ENCODE data around the gene STK11IP.

Gene STK11IP

DNA sequence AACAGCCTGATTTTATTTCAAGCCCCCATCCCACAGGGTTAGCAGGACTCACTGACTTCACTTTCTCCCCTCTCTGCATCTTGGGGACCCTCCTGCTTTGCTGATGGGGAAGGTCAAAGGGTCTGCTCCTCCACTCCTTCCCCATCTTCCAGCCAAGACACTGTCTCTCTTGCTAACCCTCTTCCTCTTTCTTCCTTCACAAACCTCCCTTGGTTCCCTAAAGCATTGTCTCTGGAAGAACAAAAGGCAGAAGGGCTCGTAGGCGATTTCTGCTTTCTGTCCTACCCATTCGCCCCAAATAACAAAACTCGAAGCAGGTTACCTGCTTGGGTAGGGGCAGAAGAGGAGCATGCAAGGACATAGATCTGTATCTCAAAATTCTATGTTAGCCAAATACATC is 24.3 kb downstream of the STK11IP start:
- no peak for DNase-seq

DNA sequence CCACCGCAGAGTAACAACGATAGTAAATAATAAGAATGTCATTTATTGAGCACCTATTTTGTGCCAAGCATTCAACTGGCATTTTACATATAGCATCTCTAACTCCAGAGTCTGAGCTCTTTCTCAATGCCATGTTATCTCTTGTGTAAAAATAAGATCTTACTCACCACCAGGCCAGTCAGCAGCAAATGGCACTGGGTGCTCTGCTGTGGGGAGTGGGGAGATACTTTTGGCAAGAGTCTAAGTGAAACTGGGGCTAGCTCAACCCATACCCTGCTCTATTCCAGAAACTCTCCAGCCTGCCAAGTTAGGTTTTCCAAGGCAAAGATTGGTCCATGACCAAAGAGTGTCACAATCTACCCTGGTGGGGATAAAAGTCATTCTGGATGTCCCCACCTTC is 24.8 kb downstream of the STK11IP start:
- no peak for DNase-seq

DNA sequence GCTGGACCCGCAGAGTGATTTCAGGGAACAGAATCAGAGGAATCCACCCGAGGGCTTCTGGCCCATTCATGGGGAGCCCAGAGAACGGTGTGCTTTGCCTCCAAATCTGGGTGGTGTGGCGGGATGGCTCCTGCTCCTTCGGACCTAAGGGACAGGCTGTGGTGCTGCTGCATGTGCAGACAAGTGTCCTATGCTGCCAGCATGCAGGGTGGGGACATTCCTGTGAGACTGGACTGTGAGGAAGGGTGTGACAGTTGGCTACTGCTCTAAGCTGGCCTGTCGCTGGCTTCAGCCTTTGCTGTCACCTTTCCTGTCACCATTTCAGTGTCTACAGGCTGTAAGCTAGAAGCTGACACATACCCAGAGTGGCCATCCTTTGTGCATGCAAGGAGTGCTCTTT is 26.9 kb downstream of the STK11IP start:
- no peak for DNase-seq

DNA sequence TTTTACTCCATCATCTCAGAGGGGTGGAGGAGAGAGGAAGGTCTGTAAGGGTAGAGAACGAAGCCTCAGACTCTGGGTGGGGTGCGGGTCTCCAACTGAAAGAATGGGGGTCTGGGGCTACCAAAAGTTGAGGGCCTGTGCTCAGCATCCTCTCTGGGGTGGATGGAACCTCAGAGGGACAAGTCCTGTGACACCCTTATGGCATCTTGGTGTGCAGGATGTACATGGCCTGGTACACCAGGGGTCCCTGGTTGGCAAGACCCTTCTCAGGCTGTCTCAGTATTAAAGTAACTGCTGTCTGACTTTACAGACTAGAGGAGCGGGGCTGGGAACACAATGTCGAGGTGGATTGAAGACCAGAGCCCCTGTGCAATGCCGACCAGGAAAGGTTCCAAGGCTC is 27.5 kb downstream of the STK11IP start:
- DNase-seq = no peak

DNA sequence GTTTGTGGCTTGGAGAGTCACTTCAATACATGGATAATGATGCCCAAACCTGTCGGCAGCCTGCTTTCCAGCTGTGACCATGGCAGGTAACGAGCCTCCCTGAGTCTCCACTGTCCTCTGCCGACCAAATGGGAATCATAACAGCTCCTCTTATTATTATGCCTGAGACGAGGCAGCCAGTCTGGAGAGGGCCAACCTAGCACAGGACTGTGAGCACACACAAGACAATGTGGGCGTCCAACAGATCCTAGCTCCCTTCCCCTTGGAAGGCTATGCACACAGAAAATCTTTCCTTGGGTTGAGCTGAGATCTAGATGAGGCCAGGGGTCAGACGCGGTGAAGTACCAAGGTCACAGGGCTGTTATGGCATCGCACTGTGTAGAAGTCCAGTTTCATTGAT is 28.9 kb downstream of the STK11IP start:
- DNase-seq = no peak

DNA sequence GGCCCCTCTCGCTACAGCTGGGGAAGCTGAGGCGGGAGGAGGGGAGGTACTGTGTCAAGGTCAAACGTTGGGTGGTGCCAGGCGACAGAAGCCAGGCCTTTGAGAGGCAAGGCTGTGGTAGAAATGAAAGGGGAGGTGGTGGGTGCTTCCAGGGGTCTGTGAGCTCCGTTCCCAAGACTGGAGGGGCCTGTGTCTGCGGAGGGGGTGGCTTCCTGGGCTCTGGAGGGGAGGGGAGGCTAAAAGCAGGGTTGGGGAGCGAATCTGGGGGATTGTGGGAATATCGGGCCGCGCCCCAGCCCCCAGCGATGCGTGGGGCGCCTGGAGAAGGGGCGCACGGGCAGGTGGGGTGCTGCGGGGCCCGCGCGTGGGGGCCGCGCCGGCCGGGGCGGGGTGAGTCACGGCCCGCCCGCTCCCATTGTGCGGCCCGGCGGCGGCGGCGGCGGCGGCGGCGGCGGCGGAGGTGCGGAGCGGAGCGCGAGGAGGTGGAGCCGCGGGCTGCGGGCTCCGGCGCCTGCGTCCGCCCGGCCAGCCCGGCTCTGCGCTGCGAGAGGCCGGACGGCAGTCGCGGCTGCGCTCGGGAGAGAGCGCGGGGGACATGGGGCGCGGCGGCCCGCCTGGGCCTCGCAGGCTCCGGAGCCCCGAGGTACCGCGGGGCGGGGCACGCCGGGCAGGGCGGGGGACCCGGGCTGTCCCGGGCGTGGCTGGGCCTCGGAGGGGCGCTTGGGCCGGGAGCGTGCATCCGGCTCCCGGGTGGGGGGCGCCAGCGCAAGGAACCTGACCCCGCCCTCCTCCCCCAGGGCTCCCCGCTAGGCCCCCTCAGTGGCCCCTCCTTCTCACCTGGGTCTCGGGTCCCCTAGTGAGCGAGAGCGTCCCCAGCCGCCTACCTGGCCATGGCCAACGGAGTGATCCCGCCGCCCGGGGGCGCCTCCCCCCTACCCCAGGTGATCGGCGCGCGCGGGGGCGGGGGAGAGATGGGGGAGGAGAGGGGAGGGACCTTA is 29.7 kb downstream of the STK11IP start, which contains the start of gene SLC4A3:
SLC4A3 (plus strand) TSS at position 528 of the 998 bp plus-strand sequence; CDS start at position 891, 363 bp downstream.
- peak; percentile 32 for DNase-seq

DNA sequence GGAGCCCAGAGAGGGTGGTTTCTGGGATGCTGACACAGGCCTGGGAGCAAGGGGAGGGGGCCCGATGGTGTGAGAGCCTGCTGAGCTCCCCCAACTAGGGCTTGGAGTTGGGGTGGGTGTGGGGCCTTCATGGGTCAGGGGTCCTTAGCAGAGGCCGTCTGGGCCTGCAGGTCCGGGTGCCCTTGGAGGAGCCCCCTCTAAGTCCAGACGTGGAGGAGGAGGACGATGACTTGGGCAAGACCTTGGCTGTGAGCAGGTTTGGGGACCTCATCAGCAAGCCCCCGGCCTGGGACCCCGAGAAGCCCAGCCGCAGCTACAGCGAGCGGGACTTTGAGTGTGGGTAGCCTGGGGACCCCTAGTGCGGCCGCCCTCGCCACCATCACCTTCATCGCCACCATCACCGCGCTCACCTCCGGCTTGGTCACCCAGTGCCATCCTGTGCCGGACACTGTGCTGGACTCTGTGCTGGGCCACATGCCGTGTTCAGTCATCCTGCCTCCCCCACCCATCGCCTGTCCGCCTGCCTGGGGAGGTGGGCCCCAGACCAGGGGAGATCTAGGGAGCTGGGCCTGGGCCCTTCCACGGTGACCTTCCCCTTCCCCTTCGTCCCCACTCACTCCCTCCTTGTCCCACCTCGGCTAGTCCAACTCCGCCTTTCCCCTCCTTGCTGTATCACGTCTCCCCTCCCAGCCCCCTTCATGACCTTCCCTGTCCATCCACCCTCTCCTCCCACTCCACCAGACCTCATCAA is 30.8 kb downstream of the STK11IP start:
- no peak for DNase-seq

DNA sequence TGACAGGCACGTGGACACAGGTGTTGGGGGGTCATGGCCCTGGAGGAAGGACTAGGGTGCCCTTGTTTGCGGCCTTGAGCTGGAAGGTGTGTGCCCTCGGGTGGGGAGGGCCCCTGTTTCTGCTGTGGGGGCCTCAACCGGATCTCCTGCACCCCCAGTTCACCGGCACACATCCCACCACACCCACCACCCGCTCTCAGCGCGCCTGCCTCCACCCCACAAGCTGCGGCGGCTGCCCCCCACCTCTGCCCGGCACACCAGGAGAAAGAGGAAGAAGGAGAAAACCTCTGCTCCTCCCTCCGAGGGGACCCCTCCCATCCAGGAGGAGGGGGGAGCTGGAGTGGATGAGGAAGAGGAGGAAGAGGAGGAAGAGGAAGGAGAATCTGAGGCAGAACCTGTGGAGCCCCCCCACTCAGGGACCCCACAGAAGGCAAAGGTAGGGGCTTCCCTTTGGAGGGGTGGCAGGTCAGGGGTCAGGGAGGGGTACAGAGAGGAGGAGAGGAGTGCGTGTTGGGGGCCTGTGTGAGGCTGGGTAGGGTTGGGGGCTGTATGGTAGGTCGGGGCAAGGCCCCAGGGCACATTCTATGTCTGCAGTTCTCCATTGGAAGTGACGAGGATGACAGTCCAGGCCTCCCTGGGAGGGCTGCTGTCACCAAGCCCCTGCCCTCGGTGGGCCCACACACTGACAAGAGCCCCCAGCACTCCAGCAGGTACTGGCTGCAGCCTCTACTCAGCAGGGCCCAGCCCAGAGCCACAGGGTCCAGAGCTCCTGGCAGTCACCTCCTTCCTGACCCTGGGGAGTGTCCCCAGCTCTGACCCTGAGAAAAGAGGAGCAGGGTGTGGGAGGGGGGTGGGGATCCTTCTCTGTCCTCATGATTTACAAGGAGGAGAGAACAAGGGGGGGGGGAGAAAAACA is 31.6 kb downstream of the STK11IP start:
- no peak for DNase-seq

DNA sequence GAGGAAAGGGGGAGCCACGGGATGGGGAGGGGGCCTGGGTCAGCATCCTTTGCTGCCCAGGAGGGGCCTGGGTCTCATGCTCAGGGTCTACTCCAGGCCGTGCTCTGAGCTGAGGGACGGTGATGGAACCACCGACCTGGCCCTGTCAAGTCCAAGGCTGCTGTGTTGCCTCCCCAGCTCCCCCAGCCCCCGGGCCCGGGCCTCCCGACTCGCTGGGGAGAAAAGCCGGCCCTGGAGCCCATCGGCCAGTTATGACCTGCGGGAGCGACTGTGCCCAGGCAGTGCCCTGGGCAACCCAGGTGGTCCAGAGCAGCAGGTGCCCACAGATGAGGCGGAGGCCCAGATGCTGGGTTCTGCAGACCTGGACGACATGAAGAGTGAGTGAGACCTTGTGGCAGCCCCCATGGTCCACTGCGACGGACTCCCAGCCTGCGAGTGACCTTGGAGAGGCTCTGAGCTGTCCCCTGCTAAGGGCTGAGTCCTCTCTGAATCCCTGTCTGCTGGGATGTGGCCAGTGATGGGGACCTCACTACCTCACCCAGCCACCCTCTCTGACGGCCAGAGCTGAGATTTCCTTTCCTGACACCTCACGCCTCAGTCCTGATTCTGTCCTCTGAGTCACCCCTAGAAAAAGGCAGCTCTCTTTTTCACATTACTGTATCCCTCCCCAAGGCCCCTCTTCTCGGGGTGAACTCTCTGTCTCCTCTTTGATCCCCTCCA is 32.5 kb downstream of the STK11IP start:
- DNase-seq = no peak

DNA sequence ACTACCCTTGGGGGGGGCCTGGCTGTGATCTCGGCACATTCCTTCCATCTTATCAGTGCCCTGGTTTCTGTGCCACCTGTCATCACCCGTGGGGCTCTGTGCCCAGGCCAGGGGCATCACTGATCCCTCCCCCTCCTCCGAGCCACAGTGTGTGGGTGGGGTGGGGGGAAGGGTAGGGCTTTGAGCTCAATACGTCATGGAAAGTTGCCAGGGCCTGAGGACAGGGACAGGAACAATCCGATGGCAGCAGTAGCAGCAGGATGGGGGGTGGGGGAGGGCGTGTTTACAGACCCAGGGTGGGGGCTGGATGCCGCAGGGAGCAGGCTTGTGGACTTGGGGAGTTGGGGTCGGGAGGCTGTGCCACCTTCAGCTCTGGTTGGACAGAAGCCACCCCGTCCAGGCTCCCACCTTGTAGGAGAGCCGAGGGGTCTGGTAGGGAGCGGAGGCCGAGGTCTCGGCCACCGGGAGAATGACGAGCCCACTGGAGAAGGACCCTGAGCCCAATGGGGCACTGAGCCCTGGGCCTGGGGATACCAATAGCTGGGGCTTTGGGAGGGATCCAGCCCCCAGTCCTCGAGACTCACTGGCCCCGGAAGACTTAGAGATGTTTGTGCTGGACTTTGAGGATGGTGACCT is 33.2 kb downstream of the STK11IP start:
- no peak for DNase-seq

DNA sequence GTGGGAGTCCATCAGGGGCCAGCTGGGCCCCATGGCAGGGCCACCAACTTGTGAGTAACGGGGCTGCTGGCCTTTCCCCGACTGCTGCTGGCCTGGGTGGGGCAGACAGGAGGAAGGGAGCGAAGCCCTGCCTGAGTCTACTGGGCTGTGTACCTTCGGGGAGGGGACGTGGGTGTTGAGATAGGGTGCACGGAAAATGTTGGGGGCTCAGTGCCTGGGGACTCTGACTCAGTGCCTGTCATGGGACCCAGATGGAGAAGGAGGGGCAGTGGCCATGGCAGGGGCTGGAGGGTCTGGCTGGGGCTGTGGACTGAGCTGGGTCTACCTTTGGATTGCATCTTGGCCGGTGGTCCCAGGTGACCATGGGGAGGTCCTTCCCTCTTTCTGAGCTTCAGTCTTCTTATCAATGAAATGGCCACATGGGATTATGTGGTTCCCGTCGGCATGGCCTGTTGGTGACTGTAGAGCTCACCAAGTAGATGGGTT is 33.8 kb downstream of the STK11IP start:
- no peak for DNase-seq

DNA sequence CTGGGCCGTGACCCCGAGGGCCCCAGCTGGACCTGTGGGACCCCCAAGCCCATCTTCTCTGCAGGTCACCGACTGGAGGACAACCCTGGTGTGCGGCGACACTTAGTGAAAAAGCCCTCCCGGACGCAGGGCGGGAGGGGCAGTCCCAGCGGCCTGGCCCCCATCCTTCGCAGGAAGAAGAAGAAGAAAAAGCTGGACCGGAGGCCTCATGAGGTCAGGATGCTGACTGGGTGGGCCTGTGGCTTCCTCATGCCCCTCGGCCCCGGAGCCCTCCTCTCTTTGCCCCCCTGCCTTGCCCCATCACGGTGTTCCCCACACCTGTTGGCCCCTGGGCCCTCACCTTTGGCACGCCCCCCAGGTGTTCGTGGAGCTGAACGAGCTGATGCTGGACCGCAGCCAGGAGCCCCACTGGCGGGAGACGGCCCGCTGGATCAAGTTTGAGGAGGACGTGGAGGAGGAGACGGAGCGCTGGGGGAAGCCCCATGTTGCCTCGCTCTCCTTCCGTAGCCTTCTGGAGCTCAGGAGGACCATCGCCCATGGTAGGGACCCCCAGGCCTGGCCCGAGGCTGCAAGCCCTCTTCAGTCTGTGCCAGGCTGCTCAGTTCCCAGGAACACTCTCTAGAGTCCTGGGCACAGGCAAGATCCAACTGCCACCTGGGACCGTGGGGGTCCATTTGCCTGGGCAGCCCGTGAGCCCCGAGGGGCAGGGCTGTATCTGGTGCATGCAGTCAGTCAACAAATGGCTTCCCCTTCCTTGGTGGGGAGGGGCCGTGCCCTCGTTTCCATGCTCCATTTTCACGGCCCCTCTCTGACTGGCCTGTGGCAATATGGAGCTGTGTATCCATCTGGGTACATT is 34.5 kb downstream of the STK11IP start:
- DNase-seq = no peak

DNA sequence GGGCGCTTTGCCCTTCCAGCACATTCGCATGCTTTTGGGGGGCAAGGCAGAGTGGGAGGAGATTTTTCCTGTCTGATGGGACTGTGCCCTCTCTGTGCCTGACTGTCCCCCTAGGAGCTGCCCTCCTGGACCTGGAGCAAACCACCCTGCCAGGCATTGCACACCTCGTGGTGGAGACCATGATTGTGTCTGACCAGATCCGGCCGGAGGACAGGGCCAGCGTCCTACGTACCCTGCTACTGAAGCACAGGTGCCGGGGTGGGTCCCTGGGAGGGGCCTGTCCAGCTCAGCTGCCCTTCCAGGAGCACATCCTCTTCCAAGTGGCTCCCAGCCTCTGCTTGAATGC is 35.1 kb downstream of the STK11IP start:
- no peak for DNase-seq

DNA sequence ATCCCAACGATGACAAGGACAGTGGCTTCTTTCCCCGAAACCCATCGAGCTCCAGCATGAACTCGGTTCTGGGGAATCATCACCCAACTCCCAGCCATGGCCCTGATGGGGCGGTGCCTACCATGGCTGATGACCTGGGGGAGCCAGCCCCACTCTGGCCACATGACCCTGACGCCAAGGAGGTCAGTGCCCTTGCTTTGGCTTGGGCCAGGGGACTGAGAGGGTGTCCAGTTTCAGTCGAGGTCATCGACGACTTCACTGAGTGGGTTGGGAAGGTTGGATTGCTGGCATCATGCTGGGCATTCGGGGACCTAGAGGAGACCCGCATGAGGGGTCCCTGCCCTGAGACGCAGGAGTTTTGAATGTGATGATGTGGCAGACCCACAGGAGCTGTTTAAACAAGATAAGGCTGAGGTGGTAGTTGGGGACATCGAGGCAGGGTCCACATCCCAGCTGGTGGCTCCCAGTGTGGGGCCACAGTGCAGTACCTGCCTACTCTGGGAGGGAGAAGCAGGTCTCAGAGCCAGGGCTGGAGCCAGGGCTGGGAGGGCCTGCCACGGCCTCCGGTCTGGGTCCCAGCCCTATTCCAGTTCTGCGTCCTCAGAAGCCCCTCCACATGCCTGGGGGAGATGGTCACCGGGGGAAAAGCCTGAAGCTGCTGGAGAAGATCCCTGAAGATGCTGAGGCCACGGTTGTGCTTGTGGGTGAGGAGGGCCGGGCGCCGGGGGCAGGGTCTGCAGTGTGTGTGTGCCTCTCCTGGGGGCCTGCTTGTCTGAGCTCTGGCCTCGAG is 35.8 kb downstream of the STK11IP start:
- no peak for DNase-seq

DNA sequence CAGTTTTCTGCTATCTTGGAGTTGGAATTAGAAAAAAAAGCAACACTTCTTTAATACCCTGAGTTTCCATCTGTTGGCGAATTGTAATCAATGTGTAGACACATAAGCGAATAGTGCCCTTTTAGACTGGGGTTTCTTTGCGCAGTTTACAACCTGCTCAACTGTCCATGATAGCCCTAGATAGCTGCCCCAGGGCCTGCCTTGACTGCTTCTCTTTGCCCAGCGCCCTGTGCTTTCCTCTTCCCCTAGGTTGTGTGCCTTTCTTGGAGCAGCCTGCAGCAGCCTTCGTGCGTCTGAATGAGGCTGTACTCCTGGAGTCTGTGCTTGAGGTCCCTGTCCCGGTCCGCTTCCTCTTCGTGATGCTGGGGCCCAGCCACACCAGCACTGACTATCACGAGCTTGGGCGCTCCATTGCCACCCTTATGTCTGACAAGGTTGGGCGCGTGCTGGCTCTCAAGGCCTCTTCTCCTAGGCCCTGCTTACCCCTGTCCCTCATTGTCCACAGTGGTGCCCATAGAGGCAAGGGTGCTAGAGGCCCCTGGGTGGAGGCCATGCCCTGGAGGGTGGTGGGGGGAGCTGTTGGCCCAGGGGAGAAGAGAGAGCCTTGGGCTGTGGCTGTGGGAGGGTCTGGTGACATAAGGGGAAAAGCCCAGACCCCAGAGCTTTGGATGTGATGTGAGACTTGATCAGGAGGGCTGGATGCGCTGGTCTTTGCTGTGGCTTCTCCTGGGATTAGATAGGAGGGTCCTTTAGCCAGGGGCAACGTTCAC is 36.7 kb downstream of the STK11IP start:
- no peak for DNase-seq

DNA sequence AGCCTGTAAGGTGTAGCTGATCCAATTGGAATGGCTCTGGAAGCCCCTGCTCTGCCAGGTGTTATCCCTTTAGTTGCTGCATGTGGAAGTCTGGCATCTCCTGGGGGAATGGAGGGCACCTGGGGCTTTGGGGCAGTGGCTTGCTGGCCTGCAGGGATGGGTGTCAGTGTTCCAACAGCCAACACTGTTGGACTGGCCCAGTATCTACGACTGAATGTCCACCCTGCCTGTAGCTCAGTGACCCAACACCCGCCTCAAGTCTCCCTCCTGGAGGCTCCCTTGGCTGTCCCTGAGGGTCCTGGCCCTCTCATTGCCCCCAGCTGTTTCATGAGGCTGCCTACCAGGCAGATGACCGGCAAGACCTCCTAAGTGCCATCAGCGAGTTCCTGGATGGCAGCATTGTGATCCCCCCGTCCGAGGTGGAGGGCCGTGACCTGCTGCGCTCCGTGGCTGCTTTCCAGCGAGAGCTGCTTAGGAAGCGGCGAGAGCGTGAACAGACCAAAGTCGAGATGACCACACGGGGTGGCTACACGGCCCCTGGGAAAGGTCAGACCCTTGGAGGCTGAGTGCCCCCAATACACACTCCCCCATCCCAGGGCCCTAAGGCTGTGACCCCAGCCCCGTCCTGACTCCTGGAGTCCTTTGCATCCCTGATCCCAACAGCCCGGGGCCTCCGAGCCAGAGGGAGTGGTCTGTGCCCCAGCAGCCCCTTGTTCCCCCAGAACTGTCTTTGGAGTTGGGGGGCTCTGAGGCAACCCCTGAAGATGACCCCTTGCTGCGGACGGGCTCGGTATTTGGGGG is 37.5 kb downstream of the STK11IP start:
- no peak for DNase-seq

DNA sequence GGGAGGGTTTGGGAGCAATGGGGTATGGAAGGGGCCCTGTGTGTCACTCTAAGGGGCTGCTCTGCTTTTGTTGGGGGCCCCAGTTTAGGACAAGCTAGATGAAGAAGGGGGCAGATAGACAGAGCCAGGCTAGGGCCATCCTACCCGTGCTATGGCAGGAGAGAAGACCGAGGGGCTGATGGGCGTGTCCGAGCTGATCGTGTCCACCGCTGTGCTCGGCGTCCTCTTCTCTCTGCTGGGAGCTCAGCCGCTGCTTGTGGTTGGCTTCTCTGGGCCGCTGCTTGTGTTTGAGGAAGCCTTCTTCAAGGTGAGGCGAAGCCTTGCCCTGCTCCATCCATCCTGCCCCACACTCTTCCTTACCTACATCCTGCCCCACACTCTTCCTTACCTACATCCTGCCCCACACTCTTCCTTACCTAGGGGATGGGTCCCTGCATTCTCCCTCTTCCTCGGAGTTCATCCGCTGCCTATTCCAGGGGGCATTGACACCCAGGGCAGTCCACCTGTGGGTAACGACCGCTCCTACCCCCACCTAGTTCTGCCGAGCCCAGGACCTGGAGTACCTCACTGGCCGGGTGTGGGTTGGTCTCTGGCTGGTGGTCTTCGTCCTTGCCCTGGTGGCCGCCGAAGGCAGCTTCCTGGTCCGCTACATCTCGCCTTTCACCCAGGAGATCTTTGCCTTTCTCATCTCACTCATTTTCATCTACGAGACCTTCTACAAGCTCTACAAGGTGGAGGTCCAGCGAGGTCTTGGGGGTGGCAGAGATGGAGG is 38.7 kb downstream of the STK11IP start:
- no peak for DNase-seq
